Measurements from ENCODE around the gene PM20D1. TPM values are rescaled to one million over a fixed set of nuclear protein-coding genes. Genes with fewer than 3 reads are reported as not detected.

Gene PM20D1
- total and polyA plus RNA-seq, 8 donors, result 5.6 to 54.6 (median 21.4) TPM

GRCh38 chr1:205817364-205817763, 32.6 kb downstream of the PM20D1 start:
- FAIRE-seq, result no peak
- Histone ChIP-seq H3K27ac (no peak overlapping the region), H3K36me3 (no peaks in the 10 kb centered on the region), H3K9me3 (no peaks in the 10 kb centered on the region), H3K4me1 (peaks cover 0 to 7% (median 3%) of the 10 kb centered on the region in 3 donors), H3K27me3 (no peaks in the 10 kb centered on the region), H3K4me3 (no peak overlapping the region)
- intact Hi-C loops (cut with DNase I), result no loop called here
- no peak for ATAC-seq
- no peak for TF ChIP-seq CTCF (IDR thresholded peaks at IDR 0.05)
- WGBS, 2 donors, result 94% methylated on average over 3 of the region's 3 CpGs
- DNase-seq, result no peak

- H3K4me3 ChIP-seq, result peak overlapping the region; percentile 85 to 93 (median 86)
These were observed 36.2 kb downstream of the PM20D1 start for GRCh38 chr1:205813755-205814058.

GRCh38 chr1:205812878-205813754, 36.8 kb downstream of the PM20D1 start, which contains the start of gene SLC41A1:
Gene SLC41A1 (minus strand): TSS chr1:205813198. CDS start chr1:205810441, 2,757 bp downstream.
- Histone ChIP-seq H3K4me1 (peaks cover 0 to 27% (median 16%) of the 10 kb centered on the region in 3 donors), H3K36me3 (no peaks in the 10 kb centered on the region), H3K27ac (peak within 1 kb of the TSS; percentile 71 to 92 (median 88)), H3K4me3 (peak within 1 kb of the TSS; percentile 85 to 93 (median 86)), H3K9me3 (no peaks in the 10 kb centered on the region), H3K27me3 (no peaks in the 10 kb centered on the region)
- no peak for FAIRE-seq
- peak; percentile 92 to 96 (median 95) for DNase-seq
- ATAC-seq, result peak; percentile 87 to 96 (median 92)
- WGBS, 2 donors, result 1% methylated on average over 61 to 83 of the region's 83 CpGs
- no peak for TF ChIP-seq CTCF (IDR thresholded peaks at IDR 0.05)
- intact Hi-C loops (cut with DNase I), result no loop called here

More at GRCh38 chr1:205813755-205814058, 36.2 kb downstream of the PM20D1 start:
- WGBS, 2 donors, result 1 to 5% methylated on average over 14 of the region's 14 CpGs
- no peaks in the 10 kb centered on the region for H3K27me3 ChIP-seq
- TF ChIP-seq CTCF (IDR thresholded peaks at IDR 0.05), result no peak
- H3K27ac ChIP-seq, result peak overlapping the region; percentile 47 to 92 (median 81)
- DNase-seq (no peak), ATAC-seq (peak in 1 of 4 donors; percentile 5), FAIRE-seq (no peak)
- intact Hi-C loops (cut with DNase I), result no loop called here
- H3K9me3 ChIP-seq, result no peaks in the 10 kb centered on the region
- H3K36me3 ChIP-seq, result no peaks in the 10 kb centered on the region
- peaks cover 0 to 27% (median 16%) of the 10 kb centered on the region in 3 donors for H3K4me1 ChIP-seq

- no peak for FAIRE-seq
- Histone ChIP-seq H3K9me3 (no peaks in the 10 kb centered on the region), H3K36me3 (no peaks in the 10 kb centered on the region), H3K4me3 (peak overlapping the region; percentile 85 to 93 (median 86)), H3K27me3 (no peaks in the 10 kb centered on the region), H3K27ac (peak overlapping the region; percentile 71 to 92 (median 88)), H3K4me1 (peaks cover 0 to 27% (median 16%) of the 10 kb centered on the region in 3 donors)
- WGBS, 2 donors, result 0 to 1% methylated on average over 15 to 16 of the region's 16 CpGs
- intact Hi-C loops (cut with DNase I), result no loop called here
- TF ChIP-seq CTCF (IDR thresholded peaks at IDR 0.05), result no peak
- peak in 1 of 6 donors; percentile 32 for DNase-seq
- ATAC-seq, result peak; percentile 13 to 40 (median 16)
These were observed 37.6 kb downstream of the PM20D1 start for GRCh38 chr1:205812271-205812877.
